GM12875 (cell line): ENCODE results near the gene SLAMF1.

Experiments used
- H3K4me3 ChIP-seq: one replicate; pipeline ENCODE4 v1.5.1; 2011; ENCODE audit warnings: low read depth, low read length, control low read depth
- TF ChIP-seq, protein P1 (sequence below): IDR thresholded peaks from 2 replicates; pipeline ENCODE4 v1.5.1; 2011; ENCODE audit warnings: low read depth, mild to moderate bottlenecking, control low read depth, inconsistent platforms, low read length, moderate library complexity, borderline replicate concordance; ENCODE audit not compliant: insufficient read depth

SLAMF1 gene

DNA sequence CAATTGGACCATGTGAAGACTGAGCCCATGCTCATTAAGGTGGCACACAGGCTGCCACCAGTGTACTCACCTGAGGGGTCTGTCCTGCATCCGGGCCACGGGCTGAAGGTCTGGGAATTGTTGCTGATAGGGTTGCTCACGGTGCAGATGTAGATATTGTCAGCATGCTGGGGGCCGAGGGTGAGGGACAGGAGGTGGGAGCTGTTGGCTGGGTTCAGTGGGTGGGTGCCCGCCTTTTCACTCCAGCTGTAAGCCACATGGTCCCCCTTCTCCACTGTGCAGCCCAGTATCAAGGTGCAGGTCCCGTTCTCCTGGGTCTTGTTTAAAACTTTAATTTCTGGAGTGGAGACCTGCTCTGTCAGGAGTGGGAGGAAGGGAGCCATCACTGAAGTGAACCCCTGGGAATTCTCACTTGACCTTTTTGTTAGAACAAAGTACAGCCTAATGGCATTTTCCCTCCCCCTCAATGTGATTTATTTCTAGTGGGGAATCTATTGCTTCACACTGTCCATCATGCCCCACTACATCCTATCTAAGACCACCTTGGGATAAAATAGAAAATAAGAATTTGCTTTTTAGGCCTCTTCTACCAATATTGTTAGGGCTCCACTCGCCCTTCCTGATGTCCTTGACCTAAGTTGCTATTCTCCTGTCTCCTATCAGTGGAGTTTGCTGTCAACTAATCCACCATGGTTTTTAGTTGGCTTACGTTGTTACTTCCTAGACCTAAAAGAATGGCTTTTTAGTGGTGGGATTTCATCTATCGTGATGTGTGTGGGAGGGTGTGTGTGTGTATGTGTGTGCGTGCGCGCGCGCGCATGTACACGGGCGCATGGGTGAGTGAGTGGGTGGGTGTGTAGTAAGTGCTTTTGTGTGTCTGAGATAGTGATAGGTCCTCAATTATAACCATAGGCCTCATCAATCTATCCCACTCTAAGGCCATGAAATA is 12.0 kb downstream of the SLAMF1 start:
- TF ChIP-seq, protein P1, sequence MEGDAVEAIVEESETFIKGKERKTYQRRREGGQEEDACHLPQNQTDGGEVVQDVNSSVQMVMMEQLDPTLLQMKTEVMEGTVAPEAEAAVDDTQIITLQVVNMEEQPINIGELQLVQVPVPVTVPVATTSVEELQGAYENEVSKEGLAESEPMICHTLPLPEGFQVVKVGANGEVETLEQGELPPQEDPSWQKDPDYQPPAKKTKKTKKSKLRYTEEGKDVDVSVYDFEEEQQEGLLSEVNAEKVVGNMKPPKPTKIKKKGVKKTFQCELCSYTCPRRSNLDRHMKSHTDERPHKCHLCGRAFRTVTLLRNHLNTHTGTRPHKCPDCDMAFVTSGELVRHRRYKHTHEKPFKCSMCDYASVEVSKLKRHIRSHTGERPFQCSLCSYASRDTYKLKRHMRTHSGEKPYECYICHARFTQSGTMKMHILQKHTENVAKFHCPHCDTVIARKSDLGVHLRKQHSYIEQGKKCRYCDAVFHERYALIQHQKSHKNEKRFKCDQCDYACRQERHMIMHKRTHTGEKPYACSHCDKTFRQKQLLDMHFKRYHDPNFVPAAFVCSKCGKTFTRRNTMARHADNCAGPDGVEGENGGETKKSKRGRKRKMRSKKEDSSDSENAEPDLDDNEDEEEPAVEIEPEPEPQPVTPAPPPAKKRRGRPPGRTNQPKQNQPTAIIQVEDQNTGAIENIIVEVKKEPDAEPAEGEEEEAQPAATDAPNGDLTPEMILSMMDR: no peak

DNA sequence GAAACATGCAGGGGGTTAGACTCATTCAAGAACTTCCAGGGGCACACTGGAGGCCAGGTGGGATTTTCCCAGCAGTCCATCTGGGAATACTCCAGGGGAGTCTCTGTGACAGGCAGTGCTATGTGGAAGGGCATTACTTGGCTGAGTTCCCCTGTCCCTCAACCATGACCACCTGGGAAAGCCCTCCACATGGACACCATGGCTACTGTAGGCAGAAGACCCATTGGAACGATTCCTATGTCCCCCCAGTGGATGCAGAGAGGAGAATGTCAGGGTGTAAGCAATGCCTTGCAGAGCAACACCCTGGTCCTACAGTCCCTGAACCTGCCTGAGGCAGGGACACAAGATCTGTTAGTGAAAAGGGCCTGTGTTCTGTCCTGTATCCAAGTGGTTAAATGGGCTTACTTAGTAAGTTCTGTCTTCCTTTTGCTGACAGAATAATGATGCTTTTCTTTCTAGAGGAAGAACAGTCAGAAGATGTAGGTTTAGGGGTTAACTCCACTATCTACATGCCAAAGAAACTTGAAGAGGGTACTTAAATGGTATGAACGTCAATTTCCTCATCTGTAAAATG is 13.4 kb downstream of the SLAMF1 start:
- no peak overlapping the region for H3K4me3 ChIP-seq
- TF ChIP-seq, protein P1: 0 out of 2 replicates have a peak, but pooled peaks have one; percentile 1

More for the DNA sequence above, 12.0 kb downstream of the SLAMF1 start:
- no peak overlapping the region for H3K4me3 ChIP-seq

DNA sequence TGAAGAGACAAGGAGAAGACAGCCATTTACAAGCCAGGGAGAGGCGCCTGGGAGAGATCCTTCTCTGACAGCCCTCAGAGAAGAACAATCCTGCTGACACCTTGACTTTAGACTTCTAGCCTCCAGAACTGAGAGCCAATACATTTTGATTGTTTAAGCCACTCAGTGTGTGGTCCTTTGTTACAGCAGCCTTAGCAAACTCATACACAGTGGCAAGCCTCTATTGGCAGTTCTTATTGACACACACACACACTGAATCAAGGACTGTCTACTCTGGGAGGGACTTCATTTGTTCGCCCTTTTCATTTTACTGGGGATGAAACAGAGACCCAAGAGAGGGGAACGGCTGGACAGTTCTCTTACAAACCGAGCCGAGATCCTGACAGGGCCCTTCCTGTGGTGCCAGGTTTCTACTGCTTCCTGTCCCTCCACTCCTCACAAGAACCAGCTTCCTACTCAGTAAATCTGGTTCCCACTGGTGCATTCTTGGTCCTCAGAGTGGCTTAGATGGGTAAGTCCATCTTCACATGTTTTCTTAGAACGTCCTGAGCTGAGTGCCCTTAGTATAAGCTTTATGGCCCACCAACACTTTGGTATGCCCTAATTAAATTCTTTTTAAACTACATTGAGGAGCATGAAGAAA is 14.7 kb downstream of the SLAMF1 start:
- H3K4me3 ChIP-seq: no peak overlapping the region
- TF ChIP-seq, protein P1: no peak

DNA sequence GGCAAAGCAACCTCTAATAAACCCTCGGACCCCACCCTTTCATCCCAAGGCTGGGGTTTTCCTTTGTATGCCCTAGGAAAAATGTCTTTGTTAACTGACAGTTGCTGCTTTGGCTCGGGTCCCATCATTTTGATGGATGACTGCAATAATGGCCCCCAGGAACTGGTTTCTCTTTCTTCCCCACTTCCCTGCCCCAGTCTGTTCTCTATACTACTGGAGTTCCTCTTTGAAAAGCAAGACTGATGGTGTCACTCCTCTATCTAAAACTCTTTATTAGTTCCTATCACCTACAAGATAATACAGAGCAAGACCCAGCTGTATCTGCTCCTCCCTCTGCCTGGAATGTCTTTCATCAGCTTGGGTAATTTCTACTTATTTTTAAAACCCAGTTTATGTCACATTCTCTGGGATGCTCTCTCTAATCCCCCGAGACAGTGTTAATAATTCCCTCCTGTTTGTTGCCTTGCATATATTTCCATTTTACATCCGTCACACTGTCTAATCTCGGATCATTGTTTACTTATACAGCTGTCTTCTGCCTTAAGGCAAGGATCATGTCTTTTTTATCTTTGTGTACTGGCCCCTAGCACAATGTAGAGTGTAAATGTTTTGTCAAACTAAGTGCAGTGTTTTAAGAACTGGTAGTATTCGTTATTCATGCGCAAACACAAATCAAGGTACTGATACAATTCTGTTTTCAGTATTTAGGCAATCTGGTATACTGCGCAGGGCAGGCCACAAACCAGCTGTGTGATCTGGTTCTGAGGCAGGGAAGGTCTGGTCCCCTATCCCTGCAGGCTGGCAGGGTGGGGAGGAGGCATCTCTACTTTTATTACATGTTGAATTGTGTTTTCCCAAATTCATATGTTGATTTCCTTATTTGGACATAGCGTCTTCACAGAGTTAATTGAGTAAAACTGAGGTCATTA is 16.1 kb downstream of the SLAMF1 start:
- H3K4me3 ChIP-seq: no peak overlapping the region
- TF ChIP-seq, protein P1: no peak

DNA sequence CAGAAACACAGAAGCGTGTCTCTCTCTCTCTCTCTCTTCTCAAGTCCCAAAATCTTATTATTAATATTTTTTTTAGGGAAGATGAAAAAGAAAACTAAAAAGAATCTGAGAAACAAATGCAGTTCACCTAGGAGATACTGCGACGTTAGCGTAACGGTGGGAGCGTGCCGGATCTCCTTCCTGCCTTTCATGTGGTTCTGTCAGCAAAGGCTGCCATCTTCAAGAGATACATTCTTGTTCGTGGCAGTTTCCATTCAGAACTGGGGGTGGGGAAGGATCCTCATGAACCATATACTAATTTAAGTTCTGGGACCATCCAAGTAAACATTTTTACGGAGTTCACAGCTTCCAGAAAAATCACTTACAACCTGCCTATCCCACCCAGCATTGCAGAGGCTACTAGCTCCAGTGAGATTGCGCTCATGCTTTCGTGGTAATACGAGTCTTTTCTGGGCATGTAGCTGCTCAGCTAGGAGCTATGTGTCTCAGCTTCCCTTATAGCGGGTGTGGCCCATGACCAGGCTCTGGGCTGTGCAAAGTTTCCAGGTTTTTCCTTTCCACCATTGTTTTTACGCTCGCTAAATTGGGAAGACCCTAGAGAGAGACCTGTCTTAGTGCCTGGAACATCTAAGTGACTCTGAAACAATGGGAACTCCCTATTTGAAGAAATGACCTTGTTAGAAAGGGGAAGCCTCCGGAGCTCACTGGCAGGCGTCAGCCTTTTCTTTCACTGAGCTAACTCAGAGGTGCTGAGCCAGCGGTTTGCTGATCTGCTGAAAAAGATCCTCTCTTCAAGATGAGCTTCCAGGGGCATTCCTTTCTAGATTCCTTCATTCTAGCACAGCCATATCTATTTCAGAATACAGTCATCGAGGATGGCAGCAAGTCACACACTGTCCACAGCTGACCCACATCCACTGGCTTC is 17.3 kb downstream of the SLAMF1 start:
- TF ChIP-seq, protein P1: no peak
- no peak overlapping the region for H3K4me3 ChIP-seq
